K562 (cell line): ENCODE measurements around the gene RGL2.

Experiments
- ATF4 ChIP-seq: fragments of 450-650 bp; formaldehyde crosslinking; IDR thresholded peaks from 2 replicates; pipeline ENCODE4 v1.4.0; 2022; ENCODE audit warnings: mild to moderate bottlenecking, moderate library complexity
- CTCF ChIP-seq, 3 experiments: IDR thresholded peaks in 2 of 3; conservative IDR thresholded peaks in 1 of 3; 2 replicates each; pipeline ENCODE4 v1.5.1; 2011 to 2012; ENCODE audit warnings: low read length in 3 of 3, mild to moderate bottlenecking in 3 of 3, control low read depth in 2 of 3, improper control_type of control experiment in 1 of 3, inconsistent platforms in 1 of 3, low read depth in 1 of 3, mixed read lengths in 1 of 3, moderate library complexity in 1 of 3; ENCODE audit not compliant: insufficient read depth in 2 of 3
- FOXM1 ChIP-seq, 2 experiments: fragments of 450-650 bp in 1 of 2; sonication (generic) in 1 of 2; formaldehyde crosslinking in 1 of 2; IDR thresholded peaks; 2 replicates each; pipeline versions ENCODE4 v1.6.1 to v1.9.0; 2017 to 2022; ENCODE audit warnings: low read depth in 2 of 2, mild to moderate bottlenecking in 2 of 2, missing genetic modification reagents in 1 of 2, moderate library complexity in 1 of 2
- MAX ChIP-seq: sonication (generic); formaldehyde crosslinking; IDR thresholded peaks from 2 replicates; pipeline ENCODE4 v1.9.0; 2022; ENCODE audit warnings: mild to moderate bottlenecking, missing genetic modification reagents
- POLR2AphosphoS5 ChIP-seq: IDR thresholded peaks from 2 replicates; pipeline ENCODE4 v1.6.1; 2011; ENCODE audit warnings: mild to moderate bottlenecking, low read depth, low read length, moderate library complexity; ENCODE audit not compliant: control insufficient read depth, insufficient read depth
- PRPF4 ChIP-seq: fragments of 200-400 bp; formaldehyde crosslinking; IDR thresholded peaks from one replicate; pipeline ENCODE4 v1.6.1; 2017; ENCODE audit warnings: low read length, low read depth, mild to moderate bottlenecking; ENCODE audit not compliant: insufficient read depth, poor library complexity, severe bottlenecking
- SMC3 ChIP-seq: conservative IDR thresholded peaks from 2 replicates; pipeline ENCODE4 v1.6.1; 2011; ENCODE audit warnings: low read depth, low read length, improper control_type of control experiment; ENCODE audit not compliant: insufficient read depth
- SP1 ChIP-seq: sonication (generic); formaldehyde crosslinking; IDR thresholded peaks from 2 replicates; pipeline ENCODE4 v1.8.1; 2022; ENCODE audit warnings: mild to moderate bottlenecking, missing genetic modification reagents
- ZNF512 ChIP-seq: IDR thresholded peaks from 2 replicates; pipeline ENCODE4 v1.6.1; 2016; ENCODE audit warnings: missing genetic modification characterization, missing compliant biosample characterization
- ZNF586 ChIP-seq: fragments of 450-650 bp; formaldehyde crosslinking; conservative IDR thresholded peaks from 2 replicates; pipeline ENCODE4 v1.4.0; 2020; ENCODE audit warnings: mild to moderate bottlenecking, moderate library complexity

GRCh38 chr6:33249732-33250630, 48.8 kb downstream of the RGL2 start:
- TF ChIP-seq FOXM1 (IDR thresholded peaks at IDR 0.05; ENCODE audit: low read depth) (no peak), FOXM1 (CRISPR knock-in tag; IDR thresholded peaks at IDR 0.05; ENCODE audit: low read depth) (no peak), SP1 (CRISPR knock-in tag) (no peak), CTCF (IDR thresholded peaks at IDR 0.05 in 2 of 3, conservative IDR thresholded peaks at IDR 0.05 in 1 of 3; ENCODE audit: insufficient read depth in 2 of 3, low read depth in 1 of 3, low read length in 3 of 3) (no peak), ATF4 (CRISPR knock-in tag) (no peak), MAX (CRISPR knock-in tag) (no peak), SMC3 (no peak), POLR2AphosphoS5 (no peak; the same call in 1 of the 2 replicates), ZNF512 (tag) (no peak), ZNF586 (CRISPR knock-in tag) (no peak), PRPF4 (no peak)
